Measurements from ENCODE around the gene PRSS58.

PRSS58 gene, protein sequence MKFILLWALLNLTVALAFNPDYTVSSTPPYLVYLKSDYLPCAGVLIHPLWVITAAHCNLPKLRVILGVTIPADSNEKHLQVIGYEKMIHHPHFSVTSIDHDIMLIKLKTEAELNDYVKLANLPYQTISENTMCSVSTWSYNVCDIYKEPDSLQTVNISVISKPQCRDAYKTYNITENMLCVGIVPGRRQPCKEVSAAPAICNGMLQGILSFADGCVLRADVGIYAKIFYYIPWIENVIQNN

DNA sequence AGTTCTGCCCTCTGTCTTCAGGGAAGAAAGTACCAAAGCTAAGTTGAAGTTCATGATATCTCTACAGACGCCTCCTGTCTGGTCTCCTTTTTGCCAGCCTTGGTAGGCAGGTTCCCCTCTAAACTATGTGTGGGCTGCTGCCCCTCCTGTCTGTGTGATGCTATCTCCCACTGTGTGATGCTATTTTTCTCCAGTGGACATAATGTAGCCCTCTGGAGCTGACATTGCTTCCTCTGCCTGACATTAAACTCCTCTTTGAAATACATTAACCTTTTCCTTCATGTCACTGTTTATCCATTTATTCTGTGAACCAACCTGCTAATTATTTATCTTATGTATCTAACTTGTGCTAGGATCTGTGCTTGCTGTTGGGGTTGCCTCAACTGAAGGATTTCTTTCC lies at the start of gene PRSS58:
Gene PRSS58 (minus strand): TSS at position 101 of the 400 bp plus-strand sequence. CDS start 351 bp downstream, outside the sequence.
- DNase-seq (ENCODE audit: low spot score), result no peak

DNA sequence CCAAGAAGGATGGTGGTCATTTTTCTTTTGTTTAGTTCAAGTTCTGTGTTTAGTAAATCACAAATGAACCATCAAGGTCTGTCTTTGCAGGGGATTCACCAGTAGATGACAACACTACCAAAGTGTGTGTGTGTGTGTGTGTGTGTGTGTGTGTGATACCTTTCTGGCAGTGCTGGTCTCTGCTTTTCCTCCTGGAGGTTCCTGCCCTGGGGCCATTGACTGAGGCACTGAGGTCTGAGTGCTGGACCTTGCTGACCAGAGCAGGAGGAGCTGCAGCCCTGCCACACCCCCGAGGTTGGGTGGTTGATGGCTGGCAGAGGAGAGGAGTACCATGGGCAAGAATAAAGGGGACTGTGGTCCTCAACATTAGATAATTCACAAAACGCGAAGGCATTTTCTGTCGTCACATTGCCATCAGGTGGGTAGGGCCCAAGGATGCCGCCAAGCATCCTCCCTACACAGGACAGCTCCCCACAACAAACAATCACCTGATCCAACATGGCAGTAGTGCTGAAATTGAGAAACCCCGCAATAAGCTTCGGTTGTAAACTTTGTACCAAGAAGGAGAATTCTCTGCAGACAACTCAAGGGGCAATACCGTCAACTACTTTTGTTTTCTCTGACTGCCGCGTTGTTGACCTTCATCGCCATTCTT lies 49.5 kb upstream of the PRSS58 start:
- DNase-seq (ENCODE audit: low spot score), result no peak

DNA sequence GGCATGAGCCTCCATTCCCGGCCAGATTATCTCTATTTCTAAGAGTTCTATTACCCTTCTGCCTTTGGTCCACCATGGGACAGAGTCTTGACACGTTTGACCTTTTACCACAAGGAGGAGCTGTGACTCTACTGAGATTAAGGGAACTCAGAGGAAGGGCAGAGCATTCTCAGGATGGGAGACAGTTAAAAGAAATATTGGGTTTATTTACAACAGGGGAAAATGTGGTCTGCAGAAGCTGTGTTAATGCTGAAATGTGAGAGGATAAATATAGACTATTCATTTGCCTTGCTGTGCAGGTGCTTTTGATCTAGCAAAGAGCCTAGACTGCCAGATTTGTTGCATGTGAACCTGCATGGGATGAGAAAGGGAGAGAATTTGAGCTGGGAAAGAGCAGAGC lies 45.8 kb upstream of the PRSS58 start:
- peak; percentile 83 for DNase-seq (ENCODE audit: low spot score)

DNA sequence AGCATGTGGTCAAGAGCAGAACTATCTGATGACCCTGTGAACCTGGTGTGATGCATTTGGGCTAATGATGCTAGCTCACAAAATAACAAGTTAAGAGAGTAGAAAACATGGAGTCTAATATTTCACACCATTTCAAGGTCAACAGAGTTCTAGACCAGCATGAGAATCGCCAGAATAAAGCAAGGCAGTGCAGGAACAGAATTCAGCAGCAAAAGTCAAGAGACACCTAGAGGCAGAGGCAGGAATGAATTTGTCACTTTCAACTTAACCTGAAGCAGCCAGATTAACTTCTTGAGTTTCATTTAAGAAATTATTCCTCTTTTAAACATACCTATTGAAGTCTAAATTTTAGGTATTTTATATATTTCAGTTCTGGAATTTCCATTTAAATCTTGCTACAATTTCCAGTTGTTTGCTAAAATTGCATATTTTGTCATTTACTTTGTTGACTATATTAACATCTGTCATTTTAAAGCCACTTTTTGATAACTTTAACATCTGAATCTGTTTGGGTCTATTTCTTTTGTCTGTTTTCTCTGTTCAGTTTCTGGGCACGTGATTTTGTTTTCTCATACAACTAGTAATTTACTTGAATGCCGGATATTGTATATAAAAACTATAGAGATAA lies 44.2 kb upstream of the PRSS58 start:
- peak; percentile 78 for DNase-seq (ENCODE audit: low spot score)

DNA sequence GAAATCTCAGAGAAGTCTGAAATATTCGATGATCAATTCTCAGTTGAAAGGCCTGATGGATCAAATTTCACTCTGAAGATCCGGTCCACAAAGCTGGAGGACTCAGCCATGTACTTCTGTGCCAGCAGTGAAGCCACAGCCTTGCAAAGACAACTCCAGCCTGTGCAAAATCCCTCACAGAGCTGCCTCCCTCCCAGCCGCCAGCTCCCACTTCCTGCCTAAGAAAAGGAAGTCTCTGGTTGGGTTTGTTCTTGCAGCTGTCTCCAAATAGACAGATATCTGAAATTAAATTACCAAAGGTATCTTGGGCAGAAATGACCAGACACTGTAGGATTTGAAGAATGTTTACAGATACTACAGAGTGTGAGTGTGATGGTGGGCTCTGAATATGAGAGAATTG lies 43.4 kb upstream of the PRSS58 start:
- no peak for DNase-seq (ENCODE audit: low spot score)

DNA sequence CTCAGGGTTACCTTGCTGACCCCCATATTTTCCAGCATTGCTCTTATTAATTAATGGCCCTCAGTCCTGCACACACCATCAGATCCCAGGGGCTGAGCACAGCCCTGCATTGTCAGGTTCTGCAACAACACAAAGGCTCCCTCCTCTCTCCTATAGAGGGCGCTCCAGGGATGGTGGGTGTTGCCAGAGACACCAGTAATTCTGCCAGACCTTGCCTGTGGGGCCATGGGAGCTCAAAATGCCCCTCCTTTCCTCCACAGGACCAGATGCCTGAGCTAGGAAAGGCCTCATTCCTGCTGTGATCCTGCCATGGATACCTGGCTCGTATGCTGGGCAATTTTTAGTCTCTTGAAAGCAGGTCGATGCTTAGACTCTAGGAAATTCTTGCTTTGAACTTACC lies 42.8 kb upstream of the PRSS58 start:
- DNase-seq (ENCODE audit: low spot score), result no peak

DNA sequence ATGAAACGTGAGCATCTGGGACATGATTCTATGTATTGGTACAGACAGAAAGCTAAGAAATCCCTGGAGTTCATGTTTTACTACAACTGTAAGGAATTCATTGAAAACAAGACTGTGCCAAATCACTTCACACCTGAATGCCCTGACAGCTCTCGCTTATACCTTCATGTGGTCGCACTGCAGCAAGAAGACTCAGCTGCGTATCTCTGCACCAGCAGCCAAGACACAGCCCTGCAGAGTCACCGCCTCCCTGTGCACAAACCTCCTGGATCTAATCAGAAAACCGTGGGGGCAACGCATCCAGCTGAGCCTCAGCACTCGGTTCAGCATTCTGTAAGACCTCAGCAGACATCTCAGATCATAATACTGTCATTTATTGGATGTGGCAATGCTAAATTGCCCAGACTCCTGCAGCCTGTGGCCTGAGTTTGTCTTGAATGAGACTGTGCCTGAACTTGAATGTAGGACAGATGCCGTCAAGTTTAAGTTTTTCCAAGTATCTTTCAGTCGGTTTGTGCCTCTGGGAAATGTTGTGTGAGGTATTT lies 41.5 kb upstream of the PRSS58 start:
- DNase-seq (ENCODE audit: low spot score), result no peak

DNA sequence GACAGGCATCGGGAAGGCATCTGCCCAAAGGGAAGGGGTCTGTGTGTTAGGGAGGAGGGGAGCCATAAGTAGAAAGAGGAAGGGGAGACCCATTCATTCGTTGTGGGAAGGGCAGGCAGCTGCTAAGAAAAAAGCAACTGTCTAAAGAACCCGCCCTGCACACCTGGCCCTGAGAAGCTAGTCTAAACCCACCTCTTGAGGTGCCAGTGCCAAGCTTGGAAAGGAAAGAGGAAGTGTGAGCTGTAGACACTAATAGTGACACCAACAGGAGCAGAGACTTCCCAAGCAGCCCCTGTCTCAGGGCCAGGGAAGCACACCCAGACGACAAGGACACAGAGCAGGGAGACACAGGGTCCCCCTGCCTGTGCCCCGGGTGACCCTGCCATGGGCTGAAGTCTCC lies 40.8 kb upstream of the PRSS58 start:
- no peak for DNase-seq (ENCODE audit: low spot score)

DNA sequence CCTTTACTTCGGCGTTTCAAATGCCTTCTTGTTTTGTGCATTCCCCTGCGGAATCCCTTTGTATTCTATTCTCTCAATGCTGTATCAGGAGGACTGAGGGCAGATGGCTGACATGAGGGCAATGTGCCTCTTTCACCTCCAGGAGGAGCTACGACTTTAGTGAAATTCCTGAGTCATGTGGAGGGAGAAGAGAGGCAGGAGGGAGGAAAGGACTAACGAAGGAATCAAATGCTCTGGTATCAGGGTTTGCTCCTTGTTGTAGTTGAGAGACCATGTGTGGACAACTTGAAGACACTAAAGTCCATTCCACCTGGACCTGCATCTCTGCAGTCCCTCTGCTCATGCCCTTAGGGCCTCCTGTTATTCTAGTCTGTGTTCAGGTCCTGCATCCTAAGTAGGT lies 40.2 kb upstream of the PRSS58 start:
- DNase-seq (ENCODE audit: low spot score), result peak; percentile 57

DNA sequence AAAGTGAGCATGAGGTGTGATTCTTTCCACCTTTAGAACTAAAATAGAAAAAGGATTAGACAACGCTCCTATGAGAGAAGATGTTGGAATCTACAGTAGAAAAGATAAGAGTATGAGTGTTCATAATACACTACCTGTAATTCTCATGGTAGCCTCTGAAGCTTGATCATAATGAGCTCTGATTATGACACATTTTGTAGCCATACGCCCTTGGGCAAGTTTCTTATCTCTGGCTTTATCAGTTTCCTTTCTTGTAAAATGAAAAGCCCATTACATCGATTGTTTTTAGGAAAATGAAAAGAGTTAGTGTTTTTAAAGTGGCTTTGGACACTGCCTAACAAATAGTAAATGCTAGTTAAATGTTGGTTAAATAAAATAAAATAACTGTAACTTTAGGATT lies 22.4 kb upstream of the PRSS58 start:
- no peak for DNase-seq (ENCODE audit: low spot score)

DNA sequence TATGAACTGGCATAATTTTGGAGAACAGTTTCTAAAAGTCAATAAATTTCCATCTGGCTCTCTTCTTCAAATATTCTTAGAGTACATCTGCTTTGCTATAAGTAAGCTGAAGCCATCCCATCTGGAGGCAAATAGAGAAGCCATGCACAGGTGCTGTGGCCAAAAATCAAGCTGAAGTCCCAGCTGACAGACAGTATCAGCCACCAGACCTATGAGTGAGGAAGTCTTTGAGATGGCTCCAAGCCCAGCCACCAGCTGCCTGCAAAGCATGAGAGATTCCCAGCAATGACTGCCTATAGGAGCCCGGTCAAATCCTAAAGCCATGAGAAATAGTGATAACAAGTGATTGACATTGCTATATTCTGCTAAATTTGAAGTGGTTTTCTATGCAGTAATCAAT lies 21.7 kb upstream of the PRSS58 start:
- DNase-seq (ENCODE audit: low spot score), result no peak

DNA sequence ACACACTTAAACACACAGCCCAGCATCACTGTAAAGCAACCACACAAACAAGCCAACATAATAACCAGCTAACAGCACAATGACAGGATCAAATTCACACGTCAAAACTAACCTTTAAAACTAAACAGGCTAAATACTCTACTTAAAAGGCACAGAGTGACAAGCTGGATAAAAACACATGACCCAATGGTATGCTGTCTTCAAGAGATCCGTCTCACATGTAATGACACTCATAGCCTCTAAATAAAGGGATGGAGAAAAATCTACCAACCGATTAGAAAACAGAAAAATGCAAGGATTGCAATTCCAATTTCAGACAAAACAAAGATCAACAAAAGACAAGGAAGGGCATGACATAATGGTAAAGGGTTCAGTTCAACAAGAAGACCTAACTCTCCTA lies 17.2 kb upstream of the PRSS58 start:
- DNase-seq (ENCODE audit: low spot score), result no peak

DNA sequence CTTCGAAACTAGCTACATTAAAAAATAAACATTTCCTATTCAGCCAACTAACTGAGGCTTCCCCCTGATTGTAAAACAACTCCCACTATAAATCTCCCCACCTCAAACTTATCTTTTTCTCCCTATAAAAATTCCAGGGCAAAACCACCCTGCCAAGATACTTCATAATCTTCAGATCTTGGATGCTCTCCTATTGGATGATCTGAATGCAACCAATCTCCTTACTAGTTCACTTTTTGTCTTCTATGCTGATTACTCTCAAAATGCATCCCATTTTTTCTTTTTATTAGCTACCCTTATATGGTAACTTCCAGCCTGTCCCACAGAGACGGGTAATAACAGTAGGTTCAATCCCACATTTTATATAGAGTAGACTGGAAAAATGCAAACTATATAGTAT lies 15.0 kb upstream of the PRSS58 start:
- no peak for DNase-seq (ENCODE audit: low spot score)

DNA sequence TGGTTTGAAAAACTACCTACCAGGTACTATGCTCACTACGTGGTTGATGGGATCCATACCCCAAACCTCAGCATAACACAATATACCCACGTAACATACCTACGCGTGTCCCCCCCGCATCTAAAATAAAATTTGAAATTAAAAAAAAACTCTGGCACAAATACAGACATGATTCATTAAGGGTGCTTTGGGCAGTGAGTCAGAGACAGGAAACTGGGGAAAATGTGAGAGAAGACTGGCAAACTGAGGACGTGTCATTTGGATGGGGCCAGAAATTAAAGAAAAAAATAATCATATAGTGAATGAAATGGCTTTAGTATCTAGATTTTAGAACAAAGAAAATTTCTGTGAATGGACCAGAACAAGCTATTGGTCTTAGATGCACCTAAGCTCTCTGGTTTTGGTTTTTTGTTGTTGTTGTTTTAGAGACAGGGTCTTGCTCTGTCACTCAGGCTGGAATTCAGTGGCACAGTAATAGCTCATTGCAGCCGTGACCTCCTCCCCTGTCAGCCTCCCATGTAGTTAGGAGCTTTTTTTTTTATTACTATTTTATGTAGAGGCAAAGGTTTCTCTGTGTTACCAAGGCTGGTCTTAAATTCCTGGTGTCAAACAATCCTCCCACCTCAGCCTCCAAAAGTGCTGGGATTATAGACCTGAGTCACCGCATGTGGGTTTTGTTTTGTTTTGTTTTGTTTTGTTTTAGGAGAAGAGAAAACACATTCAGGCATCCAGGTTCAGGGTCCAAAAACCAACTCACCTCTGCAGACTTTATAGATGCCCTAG lies 5.9 kb upstream of the PRSS58 start:
- peak; percentile 54 for DNase-seq (ENCODE audit: low spot score)

DNA sequence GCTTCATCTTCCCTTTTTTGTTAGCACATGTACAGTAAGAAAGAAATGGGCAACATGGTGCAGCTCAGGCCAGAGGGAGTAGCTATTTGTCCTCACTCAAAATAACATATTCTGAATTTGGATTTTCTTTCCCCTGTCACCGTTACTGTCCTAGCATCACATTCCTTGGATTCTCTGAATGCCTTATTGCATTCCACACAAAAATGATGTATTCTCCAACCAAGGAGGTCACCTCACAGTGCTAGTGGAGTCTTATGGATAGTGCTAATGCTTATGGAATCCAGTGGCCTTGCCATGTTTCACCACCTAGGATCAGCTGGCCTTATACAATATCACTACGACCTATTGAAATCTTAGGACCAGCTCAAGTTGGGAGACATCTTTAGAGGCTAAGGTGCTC lies 7.2 kb downstream of the PRSS58 start:
- DNase-seq (ENCODE audit: low spot score), result no peak

DNA sequence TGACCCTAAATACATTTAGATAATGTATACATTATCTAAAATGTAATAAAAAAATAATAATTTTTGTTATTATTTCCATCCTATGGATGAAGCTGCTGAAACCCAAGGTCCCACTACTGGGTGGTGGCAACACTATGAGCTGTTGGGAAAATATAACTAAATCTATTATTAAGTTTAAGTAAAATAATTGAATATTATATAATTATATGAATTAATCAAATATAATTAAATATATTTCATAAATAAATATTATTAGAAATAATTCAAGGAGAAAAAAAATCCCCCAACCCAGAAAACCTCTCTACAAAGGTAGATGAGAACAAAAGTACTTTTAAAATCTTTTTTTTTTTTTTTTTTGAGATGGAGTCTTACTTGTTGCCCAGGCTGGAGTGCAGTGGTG lies 7.9 kb downstream of the PRSS58 start:
- DNase-seq (ENCODE audit: low spot score), result no peak

DNA sequence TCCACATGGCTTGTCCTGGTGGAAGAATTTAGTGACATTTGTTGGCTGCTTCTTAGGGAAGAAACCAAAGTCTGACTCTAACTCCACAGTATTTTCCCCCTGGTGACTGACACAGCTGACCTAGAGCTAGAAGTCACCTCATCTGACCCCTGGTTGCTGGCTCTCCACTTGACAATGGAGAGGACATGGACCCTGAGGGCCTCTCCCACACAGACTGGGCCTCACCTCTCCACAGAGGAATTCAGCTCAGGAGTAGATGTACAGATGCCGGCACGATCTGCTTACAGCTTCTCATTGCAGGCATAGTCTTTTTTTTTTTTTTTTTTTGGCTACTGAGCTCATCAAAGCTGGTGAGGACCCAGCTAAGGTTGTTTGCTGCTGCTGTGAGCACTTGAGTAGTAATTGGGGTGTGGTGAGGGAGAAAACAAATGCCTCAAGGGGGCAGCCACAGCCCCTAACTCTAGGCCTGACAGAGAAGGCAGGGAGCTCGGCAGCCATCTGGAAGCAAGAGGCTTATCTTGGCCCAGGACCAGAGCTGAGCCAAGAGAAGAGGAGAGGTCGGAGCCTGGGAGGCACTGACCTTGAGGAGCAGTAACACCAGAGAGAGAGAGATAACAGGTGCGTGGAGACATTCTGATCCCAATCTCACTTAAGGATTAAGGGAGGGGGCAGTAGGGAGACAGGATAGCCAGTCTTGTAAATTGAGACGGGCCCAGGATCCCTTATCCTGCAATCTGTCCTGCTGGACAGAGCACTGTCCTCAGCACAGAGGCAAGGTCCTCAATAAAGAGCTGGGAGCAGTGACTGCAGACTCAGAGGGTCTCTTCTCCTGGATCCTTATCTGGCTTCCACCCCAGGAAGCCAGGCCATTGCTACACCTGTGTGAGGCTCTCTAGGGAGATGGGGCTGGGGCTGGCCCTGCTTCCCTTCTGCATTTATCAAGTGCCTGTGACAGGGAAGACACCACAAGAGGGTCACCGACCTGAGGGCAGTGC lies 9.4 kb downstream of the PRSS58 start:
- no peak for DNase-seq (ENCODE audit: low spot score)

DNA sequence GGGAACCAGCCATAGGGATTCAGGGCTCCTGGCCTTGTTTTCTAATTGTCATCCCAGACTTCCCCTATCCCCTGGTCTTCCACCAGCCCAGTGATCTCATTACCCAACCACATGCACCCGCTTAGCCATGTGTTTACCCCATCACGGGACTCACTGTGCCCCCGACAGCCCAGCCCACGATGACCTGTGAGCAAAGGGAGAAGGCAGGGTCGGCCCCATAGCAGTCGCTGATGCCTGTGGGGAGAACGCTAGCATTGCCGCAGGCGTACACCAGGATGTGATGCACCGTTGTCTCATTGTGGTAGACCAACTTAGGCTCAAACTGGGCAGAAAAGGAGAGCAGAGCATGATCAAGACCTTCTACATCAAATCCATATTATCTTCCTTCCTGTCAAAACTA lies 14.0 kb downstream of the PRSS58 start:
- DNase-seq (ENCODE audit: low spot score), result no peak

DNA sequence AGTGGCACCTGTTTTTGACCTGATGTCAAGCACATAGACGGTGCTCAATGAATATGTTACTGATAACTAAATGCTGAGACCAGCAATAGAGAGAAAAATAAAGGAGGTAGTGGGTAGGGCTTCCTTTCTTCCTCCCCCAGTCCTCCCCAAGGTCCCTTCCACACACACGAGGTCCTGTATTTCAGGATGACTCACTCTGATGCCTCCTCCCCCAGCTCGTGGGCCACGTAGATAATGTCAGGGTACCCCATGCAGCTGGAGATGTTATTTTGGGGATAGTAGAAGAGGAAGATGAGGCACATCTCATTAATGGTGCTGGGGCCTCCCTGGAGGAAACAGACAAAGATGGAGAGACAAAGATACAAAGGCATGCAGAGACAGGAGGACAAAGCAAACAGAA lies 17.3 kb downstream of the PRSS58 start:
- no peak for DNase-seq (ENCODE audit: low spot score)

DNA sequence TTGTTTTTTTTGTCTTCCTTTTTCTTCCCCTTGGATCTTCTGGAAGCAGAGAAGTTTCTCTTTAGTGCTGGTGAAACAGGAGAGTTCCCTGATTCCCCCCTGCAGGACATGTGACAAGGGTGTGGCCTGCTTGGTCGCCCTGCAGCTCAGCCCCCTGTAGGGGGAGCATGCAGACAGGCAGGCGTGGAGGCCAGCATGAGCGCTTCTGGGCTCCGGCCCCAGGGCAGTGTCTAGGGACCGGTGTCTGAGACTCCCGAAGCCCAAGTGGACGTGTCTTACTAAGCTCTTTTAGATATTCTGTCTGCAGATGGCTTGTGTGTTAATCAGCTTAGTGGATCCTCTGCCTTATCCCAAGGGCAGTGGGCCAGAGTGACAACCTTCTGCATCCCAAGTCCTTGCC lies 26.1 kb downstream of the PRSS58 start:
- peak; percentile 42 for DNase-seq (ENCODE audit: low spot score)

DNA sequence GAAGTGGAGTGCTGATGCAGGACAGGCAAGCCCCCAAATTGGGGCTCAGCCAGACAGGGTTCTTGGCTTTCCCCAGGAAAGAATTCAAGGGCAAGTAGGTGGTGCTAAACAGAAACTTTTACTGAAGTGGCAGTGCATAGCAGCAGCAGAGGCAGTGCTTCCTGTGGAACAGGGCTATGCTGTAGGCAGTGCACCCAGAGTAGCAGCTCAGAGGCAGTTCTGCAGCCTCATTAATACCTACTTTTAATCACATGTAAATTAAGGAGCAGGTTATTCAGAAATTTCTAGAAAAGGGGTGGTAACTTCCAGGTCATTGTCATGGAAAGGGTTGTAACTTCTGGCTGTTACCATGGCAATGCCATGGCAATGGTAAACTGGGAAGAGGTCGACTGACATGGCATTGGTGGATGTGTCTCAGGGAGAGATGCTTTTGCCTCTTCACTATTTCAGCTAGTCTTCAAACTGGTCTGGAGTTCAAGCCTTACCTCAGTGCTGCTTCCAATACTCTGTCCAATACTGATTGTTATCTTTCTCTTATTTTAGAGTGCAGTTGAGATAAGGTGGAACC lies 29.2 kb downstream of the PRSS58 start:
- no peak for DNase-seq (ENCODE audit: low spot score)

Measured in COLO829 (cell line).